Measurements from ENCODE around the gene EIF3K.
"Not testable (repeated sequence)": the region's sequence is repeated elsewhere in the genome, so short reads cannot be mapped to it uniquely, and the experiment has no call there.

The EIF3K gene

GRCh38 chr19:38618590-38619360 is at the start of gene EIF3K:
TSS of gene EIF3K (plus strand) at chr19:38619188. CDS start at chr19:38619269, 81 bp downstream.
- peak; percentile 99 for DNase-seq

GRCh38 chr19:38569368-38569983 is 49.5 kb upstream of the EIF3K start:
- DNase-seq, result peak; percentile 31

GRCh38 chr19:38571682-38572081 is 47.3 kb upstream of the EIF3K start:
- DNase-seq, result no peak

- no peak for DNase-seq
These were observed 41.2 kb upstream of the EIF3K start for GRCh38 chr19:38577826-38578225.

GRCh38 chr19:38579304-38579703 is 39.7 kb upstream of the EIF3K start:
- not testable (repeated sequence) for DNase-seq

- no peak for DNase-seq
These were observed 38.9 kb upstream of the EIF3K start for GRCh38 chr19:38580080-38580479.

- DNase-seq, result no peak
These were observed 35.6 kb upstream of the EIF3K start for GRCh38 chr19:38583219-38583984.

- DNase-seq, result no peak
These were observed 35.0 kb upstream of the EIF3K start for GRCh38 chr19:38583985-38584305.

- DNase-seq, result no peak
These were observed 31.4 kb upstream of the EIF3K start for GRCh38 chr19:38587562-38587961.

- DNase-seq, result no peak
These were observed 30.9 kb upstream of the EIF3K start for GRCh38 chr19:38588041-38588440.

- no peak for DNase-seq
These were observed 26.0 kb upstream of the EIF3K start for GRCh38 chr19:38592940-38593339.

- DNase-seq, result peak; percentile 88
These were observed 22.7 kb upstream of the EIF3K start for GRCh38 chr19:38596057-38596981.

GRCh38 chr19:38597075-38597474 is 21.9 kb upstream of the EIF3K start:
- no peak for DNase-seq

- DNase-seq, result no peak
These were observed 19.3 kb upstream of the EIF3K start for GRCh38 chr19:38599722-38600121.

GRCh38 chr19:38602856-38603255 is 16.1 kb upstream of the EIF3K start:
- DNase-seq, result not testable (repeated sequence)

GRCh38 chr19:38606131-38606530 is 12.9 kb upstream of the EIF3K start:
- no peak for DNase-seq

- no peak for DNase-seq
These were observed 4.7 kb upstream of the EIF3K start for GRCh38 chr19:38614289-38614688.

- no peak for DNase-seq
These were observed 3.9 kb upstream of the EIF3K start for GRCh38 chr19:38615007-38615581.

- no peak for DNase-seq
These were observed 2.7 kb upstream of the EIF3K start for GRCh38 chr19:38616265-38616664.

GRCh38 chr19:38617283-38617763 is 1.7 kb upstream of the EIF3K start:
- no peak for DNase-seq

- peak; percentile 75 for DNase-seq
These were observed 1.0 kb upstream of the EIF3K start, which contains the start of gene MAP4K1 for GRCh38 chr19:38617764-38618589. TSS of gene MAP4K1 (minus strand) at chr19:38617953. CDS start at chr19:38617895, 58 bp downstream.

Data from NCI-H69 (cell line).